ENCODE data around the gene CTAGE6.
"Not testable (repeated sequence)": the region's sequence is repeated elsewhere in the genome, so short reads cannot be mapped to it uniquely, and the experiment has no call there.

DNA sequence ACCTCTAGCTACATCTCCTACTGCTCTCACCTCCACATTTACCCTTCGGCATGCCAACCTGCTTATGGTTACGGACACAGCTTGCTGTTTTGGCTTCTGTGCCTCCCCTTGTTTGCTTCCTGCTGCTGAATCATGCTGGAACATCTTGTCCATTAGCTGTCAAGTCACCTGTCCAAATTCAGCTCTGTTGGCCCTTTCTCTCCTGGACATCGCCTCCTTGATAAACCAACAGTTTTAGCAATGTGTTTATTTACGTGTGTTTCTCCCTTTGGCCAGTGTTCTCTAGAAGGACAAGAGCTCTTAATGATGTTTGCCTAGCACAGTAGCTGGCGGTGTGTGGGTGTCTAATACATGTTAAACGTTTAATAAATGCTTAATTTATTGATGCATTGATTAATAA lies 31.4 kb downstream of the CTAGE6 start:
- TF ChIP-seq, protein P1, sequence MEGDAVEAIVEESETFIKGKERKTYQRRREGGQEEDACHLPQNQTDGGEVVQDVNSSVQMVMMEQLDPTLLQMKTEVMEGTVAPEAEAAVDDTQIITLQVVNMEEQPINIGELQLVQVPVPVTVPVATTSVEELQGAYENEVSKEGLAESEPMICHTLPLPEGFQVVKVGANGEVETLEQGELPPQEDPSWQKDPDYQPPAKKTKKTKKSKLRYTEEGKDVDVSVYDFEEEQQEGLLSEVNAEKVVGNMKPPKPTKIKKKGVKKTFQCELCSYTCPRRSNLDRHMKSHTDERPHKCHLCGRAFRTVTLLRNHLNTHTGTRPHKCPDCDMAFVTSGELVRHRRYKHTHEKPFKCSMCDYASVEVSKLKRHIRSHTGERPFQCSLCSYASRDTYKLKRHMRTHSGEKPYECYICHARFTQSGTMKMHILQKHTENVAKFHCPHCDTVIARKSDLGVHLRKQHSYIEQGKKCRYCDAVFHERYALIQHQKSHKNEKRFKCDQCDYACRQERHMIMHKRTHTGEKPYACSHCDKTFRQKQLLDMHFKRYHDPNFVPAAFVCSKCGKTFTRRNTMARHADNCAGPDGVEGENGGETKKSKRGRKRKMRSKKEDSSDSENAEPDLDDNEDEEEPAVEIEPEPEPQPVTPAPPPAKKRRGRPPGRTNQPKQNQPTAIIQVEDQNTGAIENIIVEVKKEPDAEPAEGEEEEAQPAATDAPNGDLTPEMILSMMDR (IDR thresholded peaks at IDR 0.05; ENCODE audit: low read length), result not testable (repeated sequence)
- not testable (repeated sequence) for TF ChIP-seq EZH2 (optimal IDR thresholded peaks at IDR 0.05; ENCODE audit: low read depth, low read length)

Data from MM.1S (cell line).